Esophagus squamous epithelium (tissue), 5 donors: ENCODE results near the gene CTNNBIP1. TPM values are rescaled to one million over a fixed set of nuclear protein-coding genes. Genes with fewer than 3 reads are reported as not detected.

Experiments used
- DNase-seq: peaks from one replicate; lab custom pipeline; 2025; lab: John Stamatoyannopoulos, UW
- H3K27ac ChIP-seq, 4 donors: fragments of 200-600 bp; sonication (generic); one replicate each; pipeline ENCODE4 v1.5.1; 2016 to 2019; ENCODE audit warnings: mild to moderate bottlenecking in 1 of 4
- H3K27me3 ChIP-seq, 4 donors: fragments of 200-600 bp; sonication (generic); 1 replicate in 3 of 4; 2 replicates in 1 of 4; pipeline versions ENCODE4 v1.5.1 to v1.6.0; 2017 to 2021; ENCODE audit warnings: antibody characterized with exemption in 1 of 4
- H3K36me3 ChIP-seq, 3 donors: fragments of 200-600 bp; sonication (generic); one replicate each; pipeline ENCODE4 v1.5.1; 2016 to 2019
- H3K4me1 ChIP-seq, 3 donors: fragments of 200-600 bp; sonication (generic); one replicate each; pipeline ENCODE4 v1.5.1; 2017 to 2019
- H3K4me3 ChIP-seq, 4 donors: fragments of 200-600 bp; sonication (generic); 1 replicate in 3 of 4; 2 replicates in 1 of 4; pipeline ENCODE4 v1.5.1; 2016 to 2019; ENCODE audit warnings: mild to moderate bottlenecking in 2 of 4, moderate library complexity in 1 of 4
- H3K9me3 ChIP-seq, 3 donors: fragments of 200-600 bp; sonication (generic); one replicate each; pipeline ENCODE4 v1.5.1; 2016 to 2019
- CTCF ChIP-seq, 6 experiments: fragments of 450-650 bp in 4 of 6; fragments of 200-600 bp in 2 of 6; sonication (generic) in 2 of 6; IDR thresholded peaks; one replicate each; pipeline ENCODE4 v1.5.1; 2016 to 2019; ENCODE audit warnings: antibody characterized with exemption in 6 of 6, mild to moderate bottlenecking in 4 of 6, moderate library complexity in 4 of 6
- POLR2A ChIP-seq, 4 donors: fragments of 450-650 bp; IDR thresholded peaks; one replicate each; pipeline ENCODE4 v1.6.1; 2017; ENCODE audit warnings: antibody characterized with exemption in 4 of 4, mild to moderate bottlenecking in 4 of 4, moderate library complexity in 3 of 4
- WGBS, 2 donors: methylation state at CpG; one replicate each; pipeline ENCODE4 v1.1.5; 2018; 5-methylcytosine and 5-hydroxymethylcytosine counted together
- intact Hi-C: fragments of 100-400 bp; cut with DNase I; formaldehyde crosslinking; loops from one replicate; pipeline ENCODE4 v1.15.0; 2022
- total RNA-seq, 4 donors: library from RNA; depleted of rRNA; stranded (reverse); fragments of >200 nt; gene quantifications; one replicate each; pipeline ENCODE4 v1.1.0, GENCODE V29; 2016
- donor health status: DM: yes; HTN: yes; CAD: no.

The CTNNBIP1 gene
- total RNA-seq, 4 donors from 2014 or later = 76.1 to 186 (median 118) TPM

- peak in 1 of 6 experiments; percentile 5 for TF ChIP-seq CTCF (IDR thresholded peaks at IDR 0.05)
- TF ChIP-seq POLR2A (IDR thresholded peaks at IDR 0.05) = peak in 3 of 4 donors; percentile 87 to 89 (median 88)
- Histone ChIP-seq H3K4me3 (peak overlapping the region; percentile 33 to 78 (median 62)), H3K27me3 (no peaks in the 10 kb centered on the region), H3K27ac (peak overlapping the region; percentile 85 to 99 (median 98)), H3K36me3 (no peaks in the 10 kb centered on the region), H3K4me1 (peaks cover 20 to 75% (median 26%) of the 10 kb centered on the region in 3 donors), H3K9me3 (no peaks in the 10 kb centered on the region)
- WGBS, 2 donors = 0% methylated on average over 11 to 18 of the region's 45 CpGs
- DNase-seq = peak; percentile 99
- intact Hi-C loops = no loop called here
These were observed 532 bp upstream of the CTNNBIP1 start for GRCh38 chr1:9910423-9911178.

- TF ChIP-seq POLR2A (IDR thresholded peaks at IDR 0.05) = no peak
- no peak for TF ChIP-seq CTCF (IDR thresholded peaks at IDR 0.05)
- Histone ChIP-seq H3K9me3 (no peaks in the 10 kb centered on the region), H3K36me3 (no peaks in the 10 kb centered on the region), H3K4me3 (peak overlapping the region; percentile 82 to 95 (median 89)), H3K27me3 (no peaks in the 10 kb centered on the region), H3K4me1 (peaks cover 20 to 87% (median 26%) of the 10 kb centered on the region in 3 donors), H3K27ac (peak overlapping the region; percentile 91 to 96 (median 94))
- 0 to 2% methylated on average over 19 to 22 of the region's 47 CpGs for WGBS, 2 donors
- DNase-seq = peak; percentile 25
- intact Hi-C loops = no loop called here
These were observed 629 bp downstream of the CTNNBIP1 start for GRCh38 chr1:9909234-9910046.

GRCh38 chr1:9908871-9909233 lies 1.2 kb downstream of the CTNNBIP1 start:
- 48 to 49% methylated on average over 4 of the region's 4 CpGs for WGBS, 2 donors
- Histone ChIP-seq H3K9me3 (no peaks in the 10 kb centered on the region), H3K27me3 (no peaks in the 10 kb centered on the region), H3K36me3 (no peaks in the 10 kb centered on the region), H3K27ac (peak overlapping the region; percentile 91 to 96 (median 94)), H3K4me1 (peaks cover 20 to 89% (median 26%) of the 10 kb centered on the region in 3 donors), H3K4me3 (peak overlapping the region; percentile 82 to 95 (median 89))
- TF ChIP-seq CTCF (IDR thresholded peaks at IDR 0.05) = no peak
- no peak for TF ChIP-seq POLR2A (IDR thresholded peaks at IDR 0.05)
- intact Hi-C loops = no loop called here
- no peak for DNase-seq

GRCh38 chr1:9907441-9907840 lies 2.6 kb downstream of the CTNNBIP1 start:
- 40 to 71% methylated on average over 5 of the region's 5 CpGs for WGBS, 2 donors
- H3K27me3 ChIP-seq = no peaks in the 10 kb centered on the region
- H3K36me3 ChIP-seq = no peaks in the 10 kb centered on the region
- intact Hi-C loops = no loop called here
- H3K4me3 ChIP-seq = no peak overlapping the region
- TF ChIP-seq CTCF (IDR thresholded peaks at IDR 0.05) = no peak
- no peak for TF ChIP-seq POLR2A (IDR thresholded peaks at IDR 0.05)
- no peaks in the 10 kb centered on the region for H3K9me3 ChIP-seq
- peaks cover 23 to 89% (median 25%) of the 10 kb centered on the region in 3 donors for H3K4me1 ChIP-seq
- DNase-seq = no peak
- peak overlapping the region in 3 of 4 donors; percentile 11 to 50 (median 49) for H3K27ac ChIP-seq

- no peak for TF ChIP-seq CTCF (IDR thresholded peaks at IDR 0.05)
- no peak for TF ChIP-seq POLR2A (IDR thresholded peaks at IDR 0.05)
- no peaks in the 10 kb centered on the region for H3K27me3 ChIP-seq
- intact Hi-C loops = no loop called here
- no peak for DNase-seq
- WGBS, 2 donors = 82% methylated on average over 2 of the region's 2 CpGs
- no peaks in the 10 kb centered on the region for H3K9me3 ChIP-seq
- H3K4me3 ChIP-seq = no peak overlapping the region
- peaks cover 23 to 89% (median 31%) of the 10 kb centered on the region in 3 donors for H3K4me1 ChIP-seq
- no peaks in the 10 kb centered on the region for H3K36me3 ChIP-seq
- H3K27ac ChIP-seq = no peak overlapping the region
These were observed 3.6 kb downstream of the CTNNBIP1 start for GRCh38 chr1:9906466-9906865.
